Adrenal gland (tissue), 12 donors: ENCODE data around the gene BICRAL. TPM values are rescaled to one million over a fixed set of nuclear protein-coding genes. Genes with fewer than 3 reads are reported as not detected.
"Not testable (repeated sequence)": the region's sequence is repeated elsewhere in the genome, so short reads cannot be mapped to it uniquely, and the experiment has no call there.

Experiments
- DNase-seq, 7 donors: peaks; one replicate each; pipeline ENCODE4 v3.0.0-alpha.2; 2019 to 2020
- H3K27ac ChIP-seq, 5 donors: fragments of 200-600 bp; sonication (generic) in 4 of 5; 1 replicate in 3 of 5; 2 replicates in 2 of 5; pipeline versions ENCODE4 v1.5.1 to v1.8.0; 2016 to 2020; ENCODE audit warnings: mild to moderate bottlenecking in 1 of 5
- H3K27me3 ChIP-seq: fragments of 200-600 bp; 2 replicates; pipeline ENCODE4 v1.8.0; 2021
- H3K36me3 ChIP-seq, 2 donors: fragments of 200-600 bp; replicated peaks in 1 of 2; 1 replicate in 1 of 2; 2 replicates in 1 of 2; pipeline versions ENCODE4 v1.5.1 to v1.8.0; 2018 to 2022
- H3K4me1 ChIP-seq, 2 donors: fragments of 200-600 bp; replicated peaks in 1 of 2; 1 replicate in 1 of 2; 2 replicates in 1 of 2; pipeline versions ENCODE4 v1.5.1 to v1.8.0; 2018 to 2021
- H3K4me3 ChIP-seq, 4 donors: fragments of 200-600 bp; sonication (generic) in 3 of 4; one replicate each; pipeline ENCODE4 v1.5.1; 2016 to 2018
- H3K9me3 ChIP-seq, 3 donors: fragments of 200-600 bp; sonication (generic) in 1 of 3; replicated peaks in 1 of 3; 1 replicate in 2 of 3; 2 replicates in 1 of 3; pipeline versions ENCODE4 v1.5.1 to v1.8.0; 2016 to 2021
- POLR2A ChIP-seq, 2 donors: fragments of 450-650 bp; IDR thresholded peaks; one replicate each; pipeline ENCODE4 v1.6.1; 2017; ENCODE audit warnings: antibody characterized with exemption in 2 of 2, mild to moderate bottlenecking in 2 of 2, moderate library complexity in 1 of 2
- WGBS, 4 donors: extraction: QIAGEN DNeasy Blood & Tissue Kit in 2 of 4; methylation state at CpG; one replicate each; pipeline versions ENCODE4 v1.1.5 to v1.1.7; 2013 to 2017; 5-methylcytosine and 5-hydroxymethylcytosine counted together
- intact Hi-C, 2 donors: fragments of 100-400 bp; cut with DNase I; formaldehyde crosslinking; loops; one replicate each; pipeline versions ENCODE4 v1.14.1 to v1.15.0; 2022 to 2023
- polyA plus RNA-seq, 3 donors: library from polyadenylated mRNA; stranded (reverse); fragments of 200-250 nt in 2 of 3; fragments of 350-450 nt in 1 of 3; fragmentation: Illumina TruSeq in 1 of 3; extraction: RNeasy Lipid Tissue Mini Kit (QIAGEN cat#74804) in 1 of 3; gene quantifications; one replicate each; pipeline ENCODE4 v1.2.3, GENCODE V29; 2013 to 2014
- total RNA-seq, 9 donors: library from RNA; depleted of rRNA in 4 of 9; stranded (reverse); fragments of >200 nt in 4 of 9; fragments of 120-200 nt in 1 of 9; fragmentation: NEBNext Ultra II Directional in 1 of 9; extraction: Animal tissue kit (Norgen Biotek cat#: 25700) in 1 of 9; gene quantifications; one replicate each; pipeline versions ENCODE4 v1.1.0 to v1.2.4, GENCODE V29; 2013 to 2023
- TF ChIP-seq, protein P1 (sequence below), 6 experiments: fragments of 450-650 bp in 4 of 6; fragments of 200-600 bp in 2 of 6; sonication (generic) in 1 of 6; IDR thresholded peaks; 1 replicate in 5 of 6; 2 replicates in 1 of 6; pipeline versions ENCODE4 v1.5.1 to v1.8.0; 2016 to 2021; ENCODE audit warnings: antibody characterized with exemption in 6 of 6, mild to moderate bottlenecking in 2 of 6, moderate library complexity in 1 of 6
- donor health status: healthy with polysubstance abuse.
- donor health status: Bipolar disorder and iron deficiency.
- donor health status: DM: yes; HTN: yes; CAD: no.
- donor health status: DM: no; HTN: no; CAD: no.
- donor health status: DM: no; HTN: no; CAD: no.
- donor health status: DM: yes; HTN: yes; CAD: no.

The BICRAL gene
- total and polyA plus RNA-seq, 12 donors: 2.8 to 16.1 (median 9.0) TPM

DNA sequence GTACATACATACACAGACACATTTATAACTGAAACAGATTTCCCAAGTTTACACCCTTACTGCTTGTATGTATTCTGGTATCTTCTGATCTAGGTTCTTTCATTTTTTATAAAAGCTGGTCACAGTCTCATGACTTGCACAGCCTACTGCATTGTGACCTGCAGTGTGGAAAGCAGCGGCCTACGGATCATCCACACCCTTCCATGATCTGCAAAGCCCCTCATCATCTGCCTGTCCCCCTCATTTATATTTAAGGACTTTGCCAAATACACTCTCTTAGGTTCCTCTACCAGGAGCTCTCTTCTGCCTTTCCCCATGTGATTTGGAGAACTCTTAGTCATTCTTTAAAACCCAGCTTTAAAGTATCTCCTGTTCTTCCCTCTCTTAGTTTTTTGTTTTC, 12.0 kb upstream of the BICRAL start:
- Histone ChIP-seq H3K27ac (no peak overlapping the region), H3K4me3 (no peak overlapping the region), H3K9me3 (no peaks in the 10 kb centered on the region), H3K4me1 (peaks cover 0 to 9% of the 10 kb centered on the region in 2 donors), H3K27me3 (no peaks in the 10 kb centered on the region), H3K36me3 (no peaks in the 10 kb centered on the region)
- DNase-seq: no peak
- intact Hi-C loops: no loop called here
- TF ChIP-seq POLR2A (IDR thresholded peaks at IDR 0.05): no peak
- TF ChIP-seq, protein P1, sequence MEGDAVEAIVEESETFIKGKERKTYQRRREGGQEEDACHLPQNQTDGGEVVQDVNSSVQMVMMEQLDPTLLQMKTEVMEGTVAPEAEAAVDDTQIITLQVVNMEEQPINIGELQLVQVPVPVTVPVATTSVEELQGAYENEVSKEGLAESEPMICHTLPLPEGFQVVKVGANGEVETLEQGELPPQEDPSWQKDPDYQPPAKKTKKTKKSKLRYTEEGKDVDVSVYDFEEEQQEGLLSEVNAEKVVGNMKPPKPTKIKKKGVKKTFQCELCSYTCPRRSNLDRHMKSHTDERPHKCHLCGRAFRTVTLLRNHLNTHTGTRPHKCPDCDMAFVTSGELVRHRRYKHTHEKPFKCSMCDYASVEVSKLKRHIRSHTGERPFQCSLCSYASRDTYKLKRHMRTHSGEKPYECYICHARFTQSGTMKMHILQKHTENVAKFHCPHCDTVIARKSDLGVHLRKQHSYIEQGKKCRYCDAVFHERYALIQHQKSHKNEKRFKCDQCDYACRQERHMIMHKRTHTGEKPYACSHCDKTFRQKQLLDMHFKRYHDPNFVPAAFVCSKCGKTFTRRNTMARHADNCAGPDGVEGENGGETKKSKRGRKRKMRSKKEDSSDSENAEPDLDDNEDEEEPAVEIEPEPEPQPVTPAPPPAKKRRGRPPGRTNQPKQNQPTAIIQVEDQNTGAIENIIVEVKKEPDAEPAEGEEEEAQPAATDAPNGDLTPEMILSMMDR (IDR thresholded peaks at IDR 0.05): no peak
- 88 to 96% (median 94%) methylated on average over 2 of the region's 2 CpGs for WGBS, 4 donors

DNA sequence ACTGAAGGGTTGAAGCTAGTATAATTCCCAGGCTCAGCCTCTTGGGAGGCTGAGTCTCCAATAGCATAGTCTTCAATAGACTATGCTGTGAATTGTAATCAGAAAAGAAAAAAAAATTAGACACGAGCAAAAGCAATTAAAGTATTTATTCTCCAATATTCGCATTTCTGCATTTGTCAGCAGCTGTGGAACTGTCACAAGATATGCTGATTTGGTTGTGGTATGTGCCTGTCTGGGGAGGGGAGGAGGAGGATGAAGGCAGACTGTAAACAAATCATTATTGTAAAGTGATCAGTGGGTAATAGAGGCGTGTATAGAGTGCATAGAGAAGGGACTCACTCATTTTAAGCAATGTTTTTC, 10.1 kb upstream of the BICRAL start:
- H3K4me1 ChIP-seq: peaks cover 0 to 9% of the 10 kb centered on the region in 2 donors
- H3K9me3 ChIP-seq: no peaks in the 10 kb centered on the region
- 61 to 76% (median 64%) methylated on average over 3 of the region's 3 CpGs for WGBS, 4 donors
- peak overlapping the region in 1 of 4 donors; percentile 37 for H3K4me3 ChIP-seq
- H3K36me3 ChIP-seq: no peaks in the 10 kb centered on the region
- intact Hi-C loops: no loop called here
- TF ChIP-seq POLR2A (IDR thresholded peaks at IDR 0.05): no peak
- TF ChIP-seq, protein P1 (IDR thresholded peaks at IDR 0.05): no peak
- no peak for DNase-seq
- H3K27me3 ChIP-seq: no peaks in the 10 kb centered on the region
- H3K27ac ChIP-seq: peak overlapping the region in 1 of 5 donors; percentile 12

DNA sequence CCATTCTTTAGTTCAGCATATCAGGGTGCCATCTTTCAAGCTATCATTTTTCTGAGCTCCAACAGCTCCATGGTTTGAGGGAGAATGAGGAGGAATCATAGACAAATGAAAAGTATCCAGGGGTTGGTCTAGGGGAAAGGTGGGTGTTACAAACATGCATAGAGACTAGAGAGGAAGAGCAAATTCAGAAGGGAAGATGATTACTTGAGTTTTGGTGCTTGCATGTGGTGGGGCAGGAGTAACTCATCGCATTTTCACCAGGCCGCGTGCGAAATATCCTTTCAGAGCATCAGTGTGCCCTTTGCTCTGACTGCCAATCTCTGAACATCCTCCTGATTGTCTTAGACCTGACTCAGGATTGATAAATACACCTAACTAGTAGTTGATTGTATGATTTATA, 7.7 kb upstream of the BICRAL start:
- 94 to 96% (median 95%) methylated on average over 4 of the region's 4 CpGs for WGBS, 4 donors
- no peak for TF ChIP-seq POLR2A (IDR thresholded peaks at IDR 0.05)
- TF ChIP-seq, protein P1 (IDR thresholded peaks at IDR 0.05): no peak
- DNase-seq: no peak
- no peaks in the 10 kb centered on the region for H3K27me3 ChIP-seq
- no peak overlapping the region for H3K4me3 ChIP-seq
- peak overlapping the region in 1 of 5 donors; percentile 44 for H3K27ac ChIP-seq
- H3K36me3 ChIP-seq: no peaks in the 10 kb centered on the region
- H3K9me3 ChIP-seq: no peaks in the 10 kb centered on the region
- peaks cover 0 to 9% of the 10 kb centered on the region in 2 donors for H3K4me1 ChIP-seq
- intact Hi-C loops: no loop called here

DNA sequence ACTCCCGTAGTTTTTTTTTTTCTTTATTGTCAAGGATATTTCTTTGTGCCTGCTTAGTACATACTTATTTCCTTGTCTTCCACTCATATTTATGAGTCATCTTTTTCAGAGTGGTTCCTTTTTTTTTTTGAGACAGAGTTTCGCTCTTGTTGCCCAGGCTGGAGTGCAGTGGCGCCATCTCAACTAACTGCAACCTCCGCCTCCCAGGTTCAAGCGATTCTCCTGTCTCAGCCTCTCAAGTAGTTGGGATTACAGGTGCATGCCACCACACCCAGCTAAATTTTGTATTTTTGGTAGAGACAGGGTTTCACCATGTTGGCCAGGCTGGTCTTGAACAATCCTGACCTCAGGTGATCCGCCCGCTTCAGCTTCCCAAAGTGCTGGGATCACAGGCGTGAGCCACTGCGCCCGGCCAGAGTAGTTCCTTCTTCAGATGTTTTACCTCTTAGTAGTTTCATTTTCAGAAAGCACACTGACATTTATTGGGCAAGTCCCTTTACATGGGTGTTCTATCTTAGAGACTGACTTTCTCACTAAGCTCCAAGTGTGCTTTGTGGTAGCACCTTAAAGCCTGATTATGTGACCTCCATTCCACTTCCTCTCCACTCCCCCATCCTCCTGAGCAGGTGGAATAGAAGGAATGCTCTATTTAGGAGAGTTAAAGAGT, 6.9 kb upstream of the BICRAL start:
- 67 to 79% (median 75%) methylated on average over 10 of the region's 10 CpGs for WGBS, 4 donors
- H3K27me3 ChIP-seq, H3K9me3 ChIP-seq, H3K36me3 ChIP-seq, H3K4me1 ChIP-seq, H3K4me3 ChIP-seq, intact Hi-C loops: not testable (repeated sequence)
- peak in 2 of 7 donors; percentile 27 to 32 for DNase-seq
- peak overlapping the region in 3 of 5 donors; percentile 35 to 71 (median 52) for H3K27ac ChIP-seq
